HCT116 (cell line): ENCODE data around the gene ITSN1. TPM values are rescaled to one million over a fixed set of nuclear protein-coding genes. Genes with fewer than 3 reads are reported as not detected.

Experiments
- ATAC-seq: fragments of 200-7000 bp; cut with Tn5 transposase; 2 replicates; pipeline ENCODE4 v1.9.1; 2020; ENCODE audit warnings: mild to moderate bottlenecking, moderate library complexity
- BruUV-seq: library from RNA; stranded (reverse); fragments of 400-500 nt; replicated peaks from 2 replicates; lab custom pipeline; 2021; lab: Mats Ljungman, UMichigan
- CTCF ChIA-PET: fragments of 300-600 bp; sonication (Branson Sonifier 250); formaldehyde crosslinking; loops from one replicate; lab custom pipeline; 2021; ENCODE audit warnings: antibody characterized with exemption; lab: Charles Lee
- POLR2A ChIA-PET: fragments of 300-600, 350-600 bp; sonication (Branson Sonifier 250); formaldehyde crosslinking; loops from one replicate; lab custom pipeline; 2021; ENCODE audit warnings: antibody characterized with exemption; lab: Charles Lee
- RAD21 ChIA-PET, 2 experiments: fragments of 300-600 bp; sonication (Branson Sonifier 250); formaldehyde crosslinking; loops; one replicate each; lab custom pipeline; 2023; ENCODE audit warnings: low total read pairs in 2 of 2; ENCODE audit not compliant: uncharacterized antibody in 2 of 2, unreplicated experiment in 2 of 2, low non-redundant PET in 1 of 2; lab: Charles Lee
- DNase-seq: peaks from one replicate; pipeline ENCODE4 v3.0.0-alpha.2; 2010; ENCODE audit warnings: low read depth, low spot score
- H2AFZ ChIP-seq: fragments of 200-600 bp; shearing (Covaris generic), sonication (generic); 2 replicates; pipeline ENCODE4 v1.6.1; 2017; ENCODE audit warnings: low read depth, mixed run types, mixed read lengths, antibody characterized with exemption, low read length; ENCODE audit not compliant: poor library complexity, severe bottlenecking
- H3K27ac ChIP-seq: 2 replicates; pipeline ENCODE4 v1.5.1; 2012; ENCODE audit warnings: low read depth, low read length
- H3K27me3 ChIP-seq: fragments of 200-600 bp; sonication (generic); 2 replicates; pipeline ENCODE4 v1.6.1; 2016; ENCODE audit warnings: mixed run types, low read length, mixed read lengths; ENCODE audit not compliant: insufficient read depth
- H3K36me3 ChIP-seq, 2 experiments: fragments of 200-500 bp in 1 of 2; fragments of 200-600 bp in 1 of 2; sonication (Bioruptor generic) in 1 of 2; sonication (generic) in 1 of 2; 2 replicates each; pipeline versions ENCODE4 v1.5.1 to v1.6.1; 2014 to 2016; ENCODE audit warnings: low read length in 2 of 2, inconsistent platforms in 1 of 2, mixed read lengths in 1 of 2, mixed run types in 1 of 2; ENCODE audit not compliant: insufficient read depth in 2 of 2, control insufficient read depth in 1 of 2
- H3K4me1 ChIP-seq, 2 experiments: fragments of 200-600 bp in 1 of 2; sonication (generic) in 1 of 2; 2 replicates each; pipeline versions ENCODE4 v1.5.1 to v1.6.1; 2012 to 2017; ENCODE audit warnings: low read length in 2 of 2, inconsistent platforms in 1 of 2, mild to moderate bottlenecking in 1 of 2, mixed read lengths in 1 of 2, mixed run types in 1 of 2, moderate library complexity in 1 of 2; ENCODE audit not compliant: insufficient read depth in 2 of 2, control insufficient read depth in 1 of 2
- H3K4me2 ChIP-seq: fragments of 200-600 bp; sonication (generic); 2 replicates; pipeline ENCODE4 v1.6.1; 2017; ENCODE audit warnings: mixed run types, low read length, mixed read lengths
- H3K4me3 ChIP-seq, 2 experiments: fragments of 200-600 bp in 1 of 2; sonication (generic) in 1 of 2; replicated peaks in 1 of 2; 2 replicates each; pipeline ENCODE4 v1.5.1; 2011 to 2016; ENCODE audit warnings: low read length in 2 of 2, control low read depth in 1 of 2, low read depth in 1 of 2, mild to moderate bottlenecking in 1 of 2, mixed read lengths in 1 of 2, mixed run types in 1 of 2
- H3K79me2 ChIP-seq: fragments of 200-600 bp; sonication (generic); 2 replicates; pipeline ENCODE4 v1.6.1; 2017; ENCODE audit warnings: mild to moderate bottlenecking, mixed run types, low read length, moderate library complexity, mixed read lengths; ENCODE audit not compliant: insufficient read depth
- H3K9ac ChIP-seq: fragments of 200-600 bp; sonication (generic); 2 replicates; pipeline ENCODE4 v1.6.1; 2016; ENCODE audit warnings: low read length, mixed read lengths
- H3K9me2 ChIP-seq: fragments of 200-600 bp; sonication (generic), shearing (Covaris generic); 2 replicates; pipeline ENCODE4 v1.6.1; 2017; ENCODE audit warnings: mixed run types, mild to moderate bottlenecking, moderate library complexity; ENCODE audit not compliant: insufficient read depth
- H3K9me3 ChIP-seq, 2 experiments: fragments of 200-500 bp in 1 of 2; fragments of 200-600 bp in 1 of 2; sonication (Bioruptor generic) in 1 of 2; sonication (generic) in 1 of 2; 2 replicates each; pipeline ENCODE4 v1.6.1; 2014 to 2017; ENCODE audit warnings: low read length in 2 of 2, mixed read lengths in 2 of 2, inconsistent platforms in 1 of 2, low read depth in 1 of 2, mild to moderate bottlenecking in 1 of 2, mixed run types in 1 of 2, moderate library complexity in 1 of 2; ENCODE audit not compliant: control insufficient read depth in 1 of 2, insufficient read depth in 1 of 2
- H4K20me1 ChIP-seq: fragments of 200-600 bp; sonication (generic), shearing (Covaris generic); 2 replicates; pipeline ENCODE4 v1.6.1; 2017; ENCODE audit warnings: mixed run types, mild to moderate bottlenecking, moderate library complexity; ENCODE audit not compliant: insufficient read depth
- CBX3 ChIP-seq: IDR thresholded peaks from 2 replicates; pipeline ENCODE4 v1.6.1; 2012; ENCODE audit warnings: low read depth
- CEBPB ChIP-seq: IDR thresholded peaks from 2 replicates; pipeline ENCODE4 v1.6.1; 2012; ENCODE audit warnings: low read depth
- ELF1 ChIP-seq: IDR thresholded peaks from 2 replicates; pipeline ENCODE4 v1.6.1; 2012; ENCODE audit warnings: low read depth, borderline replicate concordance
- EZH2 ChIP-seq: fragments of 200-600 bp; sonication (generic); IDR thresholded peaks from 2 replicates; pipeline ENCODE4 v1.6.1; 2017; ENCODE audit warnings: antibody characterized with exemption, mixed run types
- EZH2phosphoT487 ChIP-seq: fragments of 200-600 bp; IDR thresholded peaks from 2 replicates; pipeline ENCODE4 v1.6.1; 2018; ENCODE audit warnings: antibody characterized with exemption, borderline replicate concordance
- FOSL1 ChIP-seq: IDR thresholded peaks from 2 replicates; pipeline ENCODE4 v1.6.1; 2012; ENCODE audit warnings: low read depth
- POLR2A ChIP-seq: IDR thresholded peaks from 2 replicates; pipeline ENCODE4 v1.7.0; 2011; ENCODE audit warnings: borderline replicate concordance; ENCODE audit not compliant: insufficient read depth, insufficient read length; ENCODE audit errors: extremely low read depth
- POLR2AphosphoS5 ChIP-seq: IDR thresholded peaks from 2 replicates; pipeline ENCODE4 v1.6.1; 2011; ENCODE audit warnings: mild to moderate bottlenecking, low read depth, low read length, moderate library complexity
- RAD21 ChIP-seq: IDR thresholded peaks from 2 replicates; pipeline ENCODE4 v1.6.1; 2012; ENCODE audit warnings: low read depth, mild to moderate bottlenecking
- SP1 ChIP-seq: IDR thresholded peaks from 2 replicates; pipeline ENCODE4 v1.6.1; 2012; ENCODE audit warnings: low read depth
- SRF ChIP-seq: IDR thresholded peaks from 2 replicates; pipeline ENCODE4 v1.6.1; 2012; ENCODE audit warnings: low read depth
- TCF7L2 ChIP-seq: IDR thresholded peaks from 2 replicates; pipeline ENCODE4 v1.7.0; 2011; ENCODE audit warnings: borderline replicate concordance, inconsistent platforms; ENCODE audit not compliant: insufficient read depth, insufficient read length; ENCODE audit errors: extremely low read depth
- YY1 ChIP-seq: IDR thresholded peaks from 2 replicates; pipeline ENCODE4 v1.6.1; 2011; ENCODE audit warnings: low read length, low read depth, moderate library complexity, mild to moderate bottlenecking; ENCODE audit not compliant: insufficient replicate concordance; ENCODE audit errors: extremely low read depth
- ZFX ChIP-seq: fragments of 450-650 bp; IDR thresholded peaks from 2 replicates; pipeline ENCODE4 v1.6.1; 2017
- ZNF274 ChIP-seq: fragments of 200-500 bp; sonication (Bioruptor generic); IDR thresholded peaks from 2 replicates; pipeline ENCODE4 v1.6.1; 2014; ENCODE audit warnings: mild to moderate bottlenecking, low read depth, low read length, inconsistent platforms
- intact Hi-C: fragments of 100-400 bp; cut with micrococcal nuclease; formaldehyde crosslinking; loops from 2 replicates; pipeline ENCODE4 v1.10.0; 2022
- total RNA-seq: library from RNA; stranded (reverse); gene quantifications from one replicate; pipeline ENCODE4 v1.2.1, GENCODE V29; 2021; ENCODE audit not compliant: unreplicated experiment
- TF ChIP-seq, protein P1 (sequence below): IDR thresholded peaks from 2 replicates; pipeline ENCODE4 v1.6.1; 2012; ENCODE audit warnings: low read depth
- TF ChIP-seq, protein P2 (sequence below): IDR thresholded peaks from 2 replicates; pipeline ENCODE4 v1.6.1; 2012
- TF ChIP-seq, protein P3 (sequence below): IDR thresholded peaks from 2 replicates; pipeline ENCODE4 v1.6.1; 2012
- TF ChIP-seq, protein P4 (sequence below), 3 experiments: fragments of 200-600 bp in 1 of 3; sonication (generic) in 1 of 3; IDR thresholded peaks in 2 of 3; conservative IDR thresholded peaks in 1 of 3; 2 replicates each; pipeline ENCODE4 v1.5.1; 2012 to 2017; ENCODE audit warnings: low read depth in 2 of 3, low read length in 2 of 3, antibody characterized with exemption in 1 of 3, borderline replicate concordance in 1 of 3, control low read depth in 1 of 3, mild to moderate bottlenecking in 1 of 3, mixed read lengths in 1 of 3, mixed run types in 1 of 3, moderate library complexity in 1 of 3; ENCODE audit not compliant: insufficient read depth in 1 of 3

ITSN1 gene
- total RNA-seq, 1 experiment from 2014 or later, result 25.8 TPM

DNA sequence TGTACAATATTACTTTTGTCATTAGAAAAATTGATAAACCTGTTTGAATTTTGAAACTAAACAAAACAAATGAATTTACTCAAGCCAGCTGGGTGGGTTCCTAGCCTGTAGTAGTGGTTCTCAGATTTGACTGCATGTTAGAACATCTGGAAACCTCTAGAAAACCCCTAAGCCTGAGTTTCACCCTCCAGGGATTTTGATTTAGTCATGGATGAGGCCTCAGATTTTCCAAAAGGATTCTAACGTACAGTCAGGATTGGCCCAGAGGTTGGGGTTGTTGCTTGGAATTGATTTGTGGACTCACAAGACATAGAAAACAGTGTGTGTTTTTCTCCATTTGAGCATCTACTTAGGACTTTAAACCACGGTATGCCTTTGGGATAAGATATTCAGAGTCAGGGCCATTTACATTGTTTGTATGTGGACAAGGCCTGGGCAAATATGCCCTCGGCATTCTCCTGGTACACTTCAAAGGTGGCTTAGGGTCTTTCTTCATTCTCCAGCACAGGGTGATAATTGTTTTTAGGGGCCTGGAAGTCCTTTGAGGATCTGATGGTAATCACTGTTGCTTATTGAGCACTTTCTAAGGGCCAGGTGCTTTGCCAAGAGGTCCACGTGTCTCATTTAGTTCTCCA, 230.7 kb downstream of the ITSN1 start:
- no peak overlapping the region for H3K4me3 ChIP-seq
- TF ChIP-seq CEBPB (no peak), POLR2A (no peak), ELF1 (no peak), EZH2phosphoT487 (no peak), POLR2AphosphoS5 (no peak), FOSL1 (no peak), CBX3 (no peak), RAD21 (no peak), YY1 (no peak), EZH2 (no peak), SP1 (no peak), ZNF274 (no peak), TCF7L2 (no peak), ZFX (no peak), SRF (no peak)
- TF ChIP-seq, protein P1, sequence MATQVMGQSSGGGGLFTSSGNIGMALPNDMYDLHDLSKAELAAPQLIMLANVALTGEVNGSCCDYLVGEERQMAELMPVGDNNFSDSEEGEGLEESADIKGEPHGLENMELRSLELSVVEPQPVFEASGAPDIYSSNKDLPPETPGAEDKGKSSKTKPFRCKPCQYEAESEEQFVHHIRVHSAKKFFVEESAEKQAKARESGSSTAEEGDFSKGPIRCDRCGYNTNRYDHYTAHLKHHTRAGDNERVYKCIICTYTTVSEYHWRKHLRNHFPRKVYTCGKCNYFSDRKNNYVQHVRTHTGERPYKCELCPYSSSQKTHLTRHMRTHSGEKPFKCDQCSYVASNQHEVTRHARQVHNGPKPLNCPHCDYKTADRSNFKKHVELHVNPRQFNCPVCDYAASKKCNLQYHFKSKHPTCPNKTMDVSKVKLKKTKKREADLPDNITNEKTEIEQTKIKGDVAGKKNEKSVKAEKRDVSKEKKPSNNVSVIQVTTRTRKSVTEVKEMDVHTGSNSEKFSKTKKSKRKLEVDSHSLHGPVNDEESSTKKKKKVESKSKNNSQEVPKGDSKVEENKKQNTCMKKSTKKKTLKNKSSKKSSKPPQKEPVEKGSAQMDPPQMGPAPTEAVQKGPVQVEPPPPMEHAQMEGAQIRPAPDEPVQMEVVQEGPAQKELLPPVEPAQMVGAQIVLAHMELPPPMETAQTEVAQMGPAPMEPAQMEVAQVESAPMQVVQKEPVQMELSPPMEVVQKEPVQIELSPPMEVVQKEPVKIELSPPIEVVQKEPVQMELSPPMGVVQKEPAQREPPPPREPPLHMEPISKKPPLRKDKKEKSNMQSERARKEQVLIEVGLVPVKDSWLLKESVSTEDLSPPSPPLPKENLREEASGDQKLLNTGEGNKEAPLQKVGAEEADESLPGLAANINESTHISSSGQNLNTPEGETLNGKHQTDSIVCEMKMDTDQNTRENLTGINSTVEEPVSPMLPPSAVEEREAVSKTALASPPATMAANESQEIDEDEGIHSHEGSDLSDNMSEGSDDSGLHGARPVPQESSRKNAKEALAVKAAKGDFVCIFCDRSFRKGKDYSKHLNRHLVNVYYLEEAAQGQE, result no peak
- TF ChIP-seq, protein P2, sequence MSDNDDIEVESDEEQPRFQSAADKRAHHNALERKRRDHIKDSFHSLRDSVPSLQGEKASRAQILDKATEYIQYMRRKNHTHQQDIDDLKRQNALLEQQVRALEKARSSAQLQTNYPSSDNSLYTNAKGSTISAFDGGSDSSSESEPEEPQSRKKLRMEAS, result no peak
- TF ChIP-seq, protein P3, sequence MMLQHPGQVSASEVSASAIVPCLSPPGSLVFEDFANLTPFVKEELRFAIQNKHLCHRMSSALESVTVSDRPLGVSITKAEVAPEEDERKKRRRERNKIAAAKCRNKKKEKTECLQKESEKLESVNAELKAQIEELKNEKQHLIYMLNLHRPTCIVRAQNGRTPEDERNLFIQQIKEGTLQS, result no peak
- TF ChIP-seq, protein P4, sequence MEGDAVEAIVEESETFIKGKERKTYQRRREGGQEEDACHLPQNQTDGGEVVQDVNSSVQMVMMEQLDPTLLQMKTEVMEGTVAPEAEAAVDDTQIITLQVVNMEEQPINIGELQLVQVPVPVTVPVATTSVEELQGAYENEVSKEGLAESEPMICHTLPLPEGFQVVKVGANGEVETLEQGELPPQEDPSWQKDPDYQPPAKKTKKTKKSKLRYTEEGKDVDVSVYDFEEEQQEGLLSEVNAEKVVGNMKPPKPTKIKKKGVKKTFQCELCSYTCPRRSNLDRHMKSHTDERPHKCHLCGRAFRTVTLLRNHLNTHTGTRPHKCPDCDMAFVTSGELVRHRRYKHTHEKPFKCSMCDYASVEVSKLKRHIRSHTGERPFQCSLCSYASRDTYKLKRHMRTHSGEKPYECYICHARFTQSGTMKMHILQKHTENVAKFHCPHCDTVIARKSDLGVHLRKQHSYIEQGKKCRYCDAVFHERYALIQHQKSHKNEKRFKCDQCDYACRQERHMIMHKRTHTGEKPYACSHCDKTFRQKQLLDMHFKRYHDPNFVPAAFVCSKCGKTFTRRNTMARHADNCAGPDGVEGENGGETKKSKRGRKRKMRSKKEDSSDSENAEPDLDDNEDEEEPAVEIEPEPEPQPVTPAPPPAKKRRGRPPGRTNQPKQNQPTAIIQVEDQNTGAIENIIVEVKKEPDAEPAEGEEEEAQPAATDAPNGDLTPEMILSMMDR (IDR thresholded peaks at IDR 0.05 in 2 of 3, conservative IDR thresholded peaks at IDR 0.05 in 1 of 3; ENCODE audit: borderline replicate concordance in 1 of 3, insufficient read depth in 1 of 3, low read depth in 2 of 3, low read length in 2 of 3), result no peak
- no peak overlapping the region for H3K4me2 ChIP-seq
- no peaks in the 10 kb centered on the region for H3K36me3 ChIP-seq
- H3K79me2 ChIP-seq, result no peaks in the 10 kb centered on the region
- no peaks in the 10 kb centered on the region for H3K27me3 ChIP-seq
- DNase-seq (no peak), ATAC-seq (no peak)
- intact Hi-C loops, result no loop called here
- no peak overlapping the region for H2AFZ ChIP-seq
- no peak overlapping the region for H3K9ac ChIP-seq
- no peaks in the 10 kb centered on the region for H3K9me3 ChIP-seq
- no peaks in the 10 kb centered on the region for H3K4me1 ChIP-seq
- no TSS peak for BruUV-seq
- no peak overlapping the region for H3K27ac ChIP-seq
- CTCF ChIA-PET, result no interaction called here
- RAD21 ChIA-PET, result no interaction called here
- POLR2A ChIA-PET, result no interaction called here
- H3K9me2 ChIP-seq, result no peaks in the 10 kb centered on the region
- H4K20me1 ChIP-seq, result no peaks in the 10 kb centered on the region
